Inferior parietal cortex (tissue), 1 donor: ENCODE measurements around the gene GID8.
"Not testable (repeated sequence)": the region's sequence is repeated elsewhere in the genome, so short reads cannot be mapped to it uniquely, and the experiment has no call there.

Source experiments
- DNase-seq: peaks from one replicate; pipeline ENCODE4 v3.0.0-alpha.2; 2016; ENCODE audit errors: extremely low spot score

GID8 gene

GRCh38 chr20:62922451-62922921, 15.5 kb upstream of the GID8 start:
- DNase-seq: no peak

GRCh38 chr20:62923059-62923668, 14.8 kb upstream of the GID8 start:
- DNase-seq: not testable (repeated sequence)

DNA sequence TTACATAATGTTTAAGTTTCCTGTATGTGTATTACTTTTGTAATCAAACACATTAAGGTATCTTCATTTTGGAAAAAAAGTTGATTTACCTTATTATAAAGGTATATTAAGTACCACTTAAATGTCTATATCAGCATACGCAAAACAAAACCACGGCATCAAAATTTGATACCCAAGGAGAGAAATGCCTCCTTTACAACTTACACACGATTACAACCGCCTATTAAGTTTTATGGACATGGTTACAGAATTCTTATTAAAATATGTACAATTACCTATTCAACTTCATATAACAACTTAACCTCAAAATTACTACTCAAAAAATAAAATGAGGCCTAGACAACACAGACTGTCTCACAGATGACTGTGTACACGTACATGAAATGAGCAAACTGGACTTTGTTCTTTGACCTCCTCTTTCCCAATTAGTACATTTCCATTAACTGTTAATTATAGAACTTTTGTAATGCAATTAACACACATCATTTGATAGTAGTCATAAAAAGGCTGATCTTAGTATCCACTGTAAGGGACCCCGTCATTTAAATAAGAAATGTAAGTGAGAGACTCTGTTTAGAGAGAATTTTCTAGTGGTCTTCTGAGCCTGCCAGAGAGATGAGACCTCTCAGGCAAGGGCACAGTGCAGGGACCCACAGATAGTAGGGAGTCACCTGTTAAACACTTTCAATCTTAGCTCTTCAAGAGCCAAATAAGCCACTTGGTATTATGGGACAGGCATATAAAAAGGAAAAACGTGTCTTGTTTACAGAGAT, 14.1 kb upstream of the GID8 start:
- no peak for DNase-seq

GRCh38 chr20:62924442-62925075, 13.4 kb upstream of the GID8 start:
- no peak for DNase-seq

DNA sequence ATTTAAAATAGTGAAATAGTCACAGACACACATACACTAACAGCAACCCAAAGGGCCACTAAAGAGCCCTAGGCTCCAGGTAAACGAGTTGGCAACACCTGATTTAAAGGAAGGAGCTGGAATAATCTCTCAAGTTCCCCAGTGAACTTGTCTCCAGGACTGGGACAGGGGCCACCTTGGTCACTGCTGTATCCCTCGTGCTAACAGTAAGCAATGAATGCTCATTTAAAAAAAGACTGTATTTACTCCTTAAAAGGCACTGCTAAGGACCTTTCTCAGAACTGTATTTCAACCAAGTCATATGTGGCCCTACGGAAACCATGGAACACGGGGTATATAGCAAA, 12.9 kb upstream of the GID8 start:
- no peak for DNase-seq

DNA sequence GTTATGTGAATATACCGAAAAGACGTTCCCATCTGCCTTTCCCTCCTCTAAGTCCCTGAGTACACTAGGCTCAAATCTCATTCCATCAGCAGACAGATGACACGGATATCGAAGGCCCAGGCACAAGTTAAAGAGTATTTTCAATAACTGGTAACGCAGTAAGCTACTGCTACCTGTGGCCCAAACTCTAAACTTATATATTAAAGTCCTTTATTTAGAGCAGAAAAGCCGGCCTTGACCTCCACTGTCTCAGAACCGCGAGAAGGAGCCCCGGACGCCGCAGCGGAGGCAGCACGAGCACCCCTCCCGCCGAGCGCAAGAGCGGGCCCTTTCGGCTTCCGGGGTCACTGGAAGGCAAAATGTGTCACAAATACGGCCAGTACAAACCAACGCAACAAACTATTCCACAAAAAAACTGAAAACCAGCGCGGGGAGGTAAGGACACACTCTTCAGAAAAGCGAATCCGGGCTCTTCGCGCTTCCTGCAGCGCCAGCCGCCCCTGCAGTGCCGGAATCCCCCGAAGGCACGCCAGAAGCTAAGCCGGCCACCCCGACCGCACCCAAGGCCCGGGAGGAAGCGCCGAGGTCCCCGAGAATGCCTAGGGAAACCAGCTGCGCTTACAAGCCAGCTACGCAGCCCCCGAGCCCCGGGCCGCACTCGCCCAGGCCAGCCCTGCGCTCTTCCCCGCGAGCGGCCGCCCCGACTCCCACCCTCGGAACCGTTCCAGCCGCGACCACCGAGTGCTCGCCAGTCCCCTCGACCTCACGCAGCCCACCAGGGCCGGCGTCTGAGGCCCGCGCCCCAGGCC, 12.3 kb upstream of the GID8 start:
- DNase-seq: peak; percentile 35

DNA sequence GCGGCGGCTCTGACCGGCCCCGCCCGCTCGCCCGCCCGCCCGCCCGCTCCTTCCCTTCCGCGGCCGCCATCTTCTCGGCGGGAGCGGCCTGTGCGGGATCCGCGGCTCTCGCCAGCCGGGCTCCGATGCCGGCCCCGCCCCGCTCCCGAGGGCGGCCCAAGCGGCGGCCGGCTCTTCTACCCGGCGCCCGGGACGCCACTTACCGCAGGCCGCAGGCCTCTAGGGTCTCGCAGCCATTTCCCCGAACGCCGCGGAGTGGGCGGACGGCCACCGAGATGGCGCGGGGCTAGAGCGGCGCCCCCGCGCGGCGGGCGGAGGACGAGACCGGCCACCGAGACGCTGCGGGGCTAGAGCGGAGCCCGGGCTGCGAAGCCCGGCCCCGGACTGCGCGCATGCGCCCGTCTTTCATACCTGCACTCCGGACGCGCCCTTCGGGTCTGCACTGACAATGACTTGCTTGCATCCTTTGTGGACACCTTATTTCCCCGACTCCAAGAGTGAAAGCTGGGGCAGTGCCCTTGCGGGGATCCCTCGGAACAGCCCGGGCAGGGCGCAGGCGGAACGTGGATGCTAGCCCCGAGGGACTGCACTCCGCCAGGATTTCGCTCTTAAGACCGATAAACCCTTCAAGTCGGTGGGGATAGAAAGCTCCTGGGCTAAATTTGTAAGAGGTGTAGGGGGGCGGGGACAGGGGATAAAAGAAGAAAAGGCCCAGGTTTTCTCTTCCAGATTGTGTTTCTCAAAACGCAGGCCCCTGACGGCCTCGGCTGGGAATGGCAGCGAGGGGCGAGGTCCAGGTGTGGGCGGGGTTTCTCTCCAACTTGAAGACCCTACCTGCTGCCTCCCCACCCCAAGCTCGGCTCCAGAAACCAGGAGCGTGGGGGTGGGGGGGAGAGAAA, 11.5 kb upstream of the GID8 start, which contains the start of gene DIDO1:
Gene DIDO1 (minus strand): TSS at position 277 of the 899 bp plus-strand sequence.
- DNase-seq: peak; percentile 91

- no peak for DNase-seq
Measured at GRCh38 chr20:62927128-62927705, 10.7 kb upstream of the GID8 start.

DNA sequence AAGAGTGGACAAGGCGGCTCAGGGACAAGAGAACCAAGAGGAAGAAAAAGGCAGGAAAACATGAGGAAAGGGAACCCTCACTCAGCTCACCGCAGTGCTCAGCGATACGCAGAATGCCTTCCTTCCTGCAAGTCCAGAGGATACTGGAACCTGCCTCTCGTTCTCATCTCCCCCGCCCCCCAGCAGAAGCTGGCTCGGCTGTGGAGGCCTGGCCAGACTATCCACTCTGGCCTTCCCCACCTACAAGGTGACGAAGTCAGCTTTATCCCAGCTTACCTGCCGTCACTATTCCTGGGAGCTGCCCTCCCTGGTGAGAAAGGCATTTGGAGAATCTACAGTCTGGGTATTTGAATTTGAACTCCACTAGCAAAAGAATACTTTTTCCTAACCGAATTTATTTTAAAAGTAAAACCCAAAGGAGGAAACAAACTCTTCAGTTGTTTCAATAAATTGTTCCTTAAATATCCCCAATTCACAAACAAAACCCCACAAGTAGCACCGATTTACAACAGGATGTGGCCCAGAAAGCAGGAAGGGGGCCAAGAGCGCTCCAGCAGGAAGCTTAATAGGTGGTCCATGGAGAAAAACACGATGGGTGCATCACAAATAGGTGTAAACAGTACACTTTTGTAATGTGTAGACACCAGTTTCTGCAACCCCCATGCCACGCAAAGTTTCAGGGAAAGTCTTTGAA, 9.6 kb upstream of the GID8 start:
- DNase-seq: no peak

DNA sequence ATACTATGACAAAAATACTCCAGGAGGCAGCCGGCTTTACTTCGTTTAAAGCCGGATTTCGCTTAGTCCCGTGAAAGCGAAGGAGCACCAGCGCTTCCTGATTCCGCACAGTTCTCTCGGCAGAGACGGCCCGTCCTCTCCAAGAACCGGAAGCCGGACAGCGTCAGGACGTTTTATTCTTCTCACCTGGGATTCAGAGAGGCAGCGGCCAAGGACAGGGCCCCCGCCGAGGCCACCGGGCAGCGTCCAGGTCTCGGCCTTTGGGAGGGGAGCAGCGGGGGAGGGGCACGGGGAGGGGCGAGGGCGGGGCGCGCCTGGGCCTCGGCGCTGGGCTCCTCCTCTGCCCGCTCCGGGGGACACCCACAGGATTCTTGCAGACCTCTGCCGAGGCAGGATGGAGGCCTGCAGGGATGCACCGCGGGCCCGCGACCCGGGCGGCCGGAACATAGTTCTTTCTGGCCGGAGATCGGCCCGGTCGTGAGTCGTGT, 8.9 kb upstream of the GID8 start:
- no peak for DNase-seq

- DNase-seq: no peak
Measured at GRCh38 chr20:62931464-62931863, 6.5 kb upstream of the GID8 start.

- no peak for DNase-seq
Measured at GRCh38 chr20:62933966-62934365, 4.0 kb upstream of the GID8 start.

- DNase-seq: no peak
Measured at GRCh38 chr20:62935204-62935967, 2.6 kb upstream of the GID8 start.

- DNase-seq: no peak
Measured at GRCh38 chr20:62935968-62936585, 1.9 kb upstream of the GID8 start.

DNA sequence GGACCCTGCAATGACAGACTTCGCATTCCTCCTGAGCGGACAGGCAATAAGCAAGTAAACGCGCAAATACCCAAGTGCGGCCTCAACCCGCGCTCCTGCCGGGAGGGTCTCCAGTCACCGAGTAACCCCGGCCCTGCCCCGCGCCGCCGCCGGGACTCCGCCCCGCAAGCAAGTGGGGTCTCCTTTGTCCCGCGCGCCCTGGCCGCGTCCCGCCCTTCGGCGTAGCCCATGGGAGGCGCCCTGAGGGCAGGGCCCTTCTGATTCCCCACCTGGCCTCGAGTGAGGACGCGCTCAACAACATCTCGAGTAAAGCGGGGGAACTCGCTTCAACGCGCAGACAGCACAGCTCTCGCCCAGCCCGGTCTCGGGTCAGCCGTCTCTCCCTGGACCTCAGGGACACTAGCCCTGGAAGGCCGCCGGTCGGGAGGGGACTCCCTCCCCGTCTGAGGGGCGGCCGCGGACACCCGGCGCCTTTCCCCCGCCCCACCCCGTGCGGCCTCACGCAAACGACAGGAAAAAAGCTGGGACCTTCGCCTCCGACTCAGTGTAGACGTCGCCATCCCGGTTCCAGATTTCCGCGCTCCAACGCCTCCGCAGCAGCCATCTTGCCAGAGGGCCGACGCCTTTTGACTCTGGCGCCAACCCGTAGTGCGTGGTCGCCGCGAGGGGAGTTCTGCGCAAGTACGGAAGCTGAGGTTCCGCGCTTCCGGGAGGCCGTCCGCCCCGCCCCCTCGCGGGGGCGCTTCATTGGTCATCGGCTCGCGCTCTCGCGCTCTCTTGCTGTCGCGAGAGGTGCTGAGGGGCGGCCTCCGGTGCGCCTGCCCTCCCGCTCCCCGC, 461 bp upstream of the GID8 start:
- peak; percentile 93 for DNase-seq

- no peak for DNase-seq
Measured at GRCh38 chr20:62940875-62941274, 2.9 kb downstream of the GID8 start.

- no peak for DNase-seq
Measured at GRCh38 chr20:62941792-62942191, 3.8 kb downstream of the GID8 start.

GRCh38 chr20:62942456-62942855, 4.5 kb downstream of the GID8 start:
- no peak for DNase-seq
